ENCODE results near the gene RAP1GAP2.

RAP1GAP2 gene

GRCh38 chr17:3005696-3006095 lies 209.5 kb downstream of the RAP1GAP2 start:
- TF ChIP-seq CTCF (IDR thresholded peaks at IDR 0.05), result no peak

- TF ChIP-seq CTCF (IDR thresholded peaks at IDR 0.05), result no peak
Observed at GRCh38 chr17:3006801-3007200, 210.6 kb downstream of the RAP1GAP2 start.

GRCh38 chr17:3007651-3008121 lies 211.4 kb downstream of the RAP1GAP2 start:
- TF ChIP-seq CTCF (IDR thresholded peaks at IDR 0.05), result no peak

GRCh38 chr17:3008336-3009288 lies 212.4 kb downstream of the RAP1GAP2 start:
- TF ChIP-seq CTCF (IDR thresholded peaks at IDR 0.05), result no peak

GRCh38 chr17:3009411-3009920 lies 213.2 kb downstream of the RAP1GAP2 start:
- TF ChIP-seq CTCF (IDR thresholded peaks at IDR 0.05), result no peak

- TF ChIP-seq CTCF (IDR thresholded peaks at IDR 0.05), result no peak
Observed at GRCh38 chr17:3011891-3012290, 215.7 kb downstream of the RAP1GAP2 start.

- peak; percentile 72 for TF ChIP-seq CTCF (IDR thresholded peaks at IDR 0.05)
Observed at GRCh38 chr17:3012926-3013581, 216.8 kb downstream of the RAP1GAP2 start.

Measured in LNCAP (cell line).